GM21390 (cell line): ENCODE measurements around the gene TTC39C.
"Not testable (repeated sequence)": the region's sequence is repeated elsewhere in the genome, so short reads cannot be mapped to it uniquely, and the experiment has no call there.

Source experiments
- ATAC-seq: cut with Tn5 transposase; IDR thresholded peaks from one replicate; pipeline ENCODE4 v1.9.1; 2021; ENCODE audit not compliant: unreplicated experiment

The TTC39C gene

GRCh38 chr18:24118750-24119577 lies 104.4 kb downstream of the TTC39C start:
- ATAC-seq, result no peak

GRCh38 chr18:24120676-24121075 lies 106.1 kb downstream of the TTC39C start:
- no peak for ATAC-seq

DNA sequence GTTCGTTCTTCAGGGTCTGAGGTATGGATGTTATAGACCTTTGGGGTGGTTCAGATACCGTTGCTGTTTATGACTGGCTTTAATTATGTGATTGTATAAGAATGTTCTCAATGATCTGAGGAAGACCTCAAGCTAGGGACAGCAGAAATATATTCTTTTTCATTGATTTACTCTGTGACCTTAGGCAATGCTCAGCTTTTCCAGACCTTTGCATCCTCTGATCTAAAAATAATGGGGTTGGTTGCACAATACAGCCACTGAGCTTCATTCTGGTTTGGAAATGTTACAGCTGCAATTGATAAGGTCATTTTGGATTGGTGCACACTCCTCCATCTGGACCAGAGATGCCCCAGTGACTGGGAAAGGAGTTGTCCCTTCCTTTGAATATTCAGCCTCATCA lies 107.1 kb downstream of the TTC39C start:
- no peak for ATAC-seq

GRCh38 chr18:24126155-24126961 lies 111.8 kb downstream of the TTC39C start:
- ATAC-seq, result no peak

GRCh38 chr18:24127735-24128134 lies 113.2 kb downstream of the TTC39C start:
- no peak for ATAC-seq

- no peak for ATAC-seq
Measured at GRCh38 chr18:24128700-24129099, 114.1 kb downstream of the TTC39C start.

DNA sequence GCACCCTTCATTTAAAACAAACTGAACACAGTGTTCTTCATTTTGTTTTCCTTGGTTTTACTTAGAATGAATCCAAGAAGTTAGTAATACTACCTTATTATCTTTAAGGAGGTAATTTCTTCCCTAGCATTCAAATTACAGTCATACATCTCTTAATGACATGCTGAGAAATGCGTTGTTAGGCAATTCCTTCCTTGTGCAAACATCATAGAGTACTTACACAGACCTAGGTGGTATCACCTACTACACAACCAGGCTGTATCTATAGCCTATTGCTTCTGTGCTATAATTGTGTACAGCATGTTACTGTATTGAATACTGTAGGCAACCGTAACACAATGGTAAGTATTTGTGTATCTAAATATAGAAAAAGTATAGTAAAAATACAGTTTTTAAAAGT lies 115.9 kb downstream of the TTC39C start:
- no peak for ATAC-seq

DNA sequence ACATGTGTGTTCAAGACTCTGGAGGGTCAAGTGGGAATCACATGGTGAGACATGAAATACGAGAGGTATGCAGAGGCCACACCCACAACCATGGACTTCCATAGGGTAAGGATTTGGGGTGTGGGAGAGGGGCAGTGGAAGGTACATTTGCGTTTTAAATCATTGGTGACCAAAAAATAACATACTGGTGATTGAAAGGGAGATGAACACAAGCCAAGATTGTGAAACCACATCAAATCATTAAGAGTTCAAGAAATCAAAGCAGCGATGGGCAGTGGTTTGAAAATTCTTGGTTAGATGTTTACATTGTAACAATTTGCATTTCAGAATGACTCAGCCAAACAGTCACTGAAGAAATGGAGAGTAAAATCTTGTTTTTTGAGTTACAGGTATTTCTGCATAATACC lies 122.4 kb downstream of the TTC39C start:
- ATAC-seq, result no peak

- peak; percentile 31 for ATAC-seq
Measured at GRCh38 chr18:24138409-24138788, 123.8 kb downstream of the TTC39C start.

DNA sequence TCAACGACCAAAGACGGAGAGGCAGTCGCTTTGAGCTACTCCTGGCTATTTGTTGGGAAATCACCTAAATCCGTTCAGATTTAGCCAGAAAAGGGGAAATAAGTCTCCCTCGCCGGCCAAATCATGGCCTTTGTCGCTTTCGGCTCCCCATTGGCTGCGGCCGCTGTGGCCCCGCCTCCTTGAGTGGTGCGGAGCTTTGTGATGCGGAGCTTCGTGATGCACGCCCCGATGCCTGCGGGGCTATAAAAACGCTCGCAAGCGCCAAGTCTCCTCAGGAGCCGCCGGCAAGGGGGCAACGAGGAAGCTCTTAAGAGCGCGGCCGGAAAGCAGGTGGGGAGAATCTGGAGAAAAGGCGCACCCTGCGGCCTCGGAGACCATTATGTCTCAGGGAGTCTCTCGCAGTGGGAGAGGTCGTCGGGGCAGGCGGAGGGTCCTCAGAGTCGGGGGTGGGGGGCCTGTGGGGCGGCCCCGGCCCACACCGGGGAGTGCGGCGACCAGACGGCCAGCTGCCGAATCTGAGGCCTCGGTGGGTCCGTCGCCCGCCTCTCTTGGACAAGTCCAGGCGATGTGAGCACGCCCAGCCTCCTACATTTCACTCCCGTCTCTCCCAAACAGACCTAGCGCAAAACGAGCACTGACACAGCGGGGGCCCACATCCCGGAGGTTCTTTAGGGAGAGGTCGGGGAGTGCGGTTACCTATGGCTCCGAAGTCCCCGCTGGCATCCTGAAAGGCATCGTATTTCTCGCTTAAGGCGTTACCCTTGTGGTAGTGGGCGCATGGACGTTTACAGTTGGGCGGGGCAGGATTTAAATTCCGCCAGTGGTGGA lies 124.4 kb downstream of the TTC39C start, which contains the start of gene CABYR:
CABYR (plus strand) TSS at position 274 of the 828 bp plus-strand sequence. CDS start 4,053 bp downstream, outside the sequence.
- ATAC-seq, result peak; percentile 95

GRCh38 chr18:24140697-24141096 lies 126.1 kb downstream of the TTC39C start:
- ATAC-seq, result no peak

- no peak for ATAC-seq
Measured at GRCh38 chr18:24142376-24142775, 127.8 kb downstream of the TTC39C start.

- ATAC-seq, result not testable (repeated sequence)
Measured at GRCh38 chr18:24149591-24149990, 135.0 kb downstream of the TTC39C start.

GRCh38 chr18:24153397-24153796 lies 138.8 kb downstream of the TTC39C start:
- ATAC-seq, result no peak

DNA sequence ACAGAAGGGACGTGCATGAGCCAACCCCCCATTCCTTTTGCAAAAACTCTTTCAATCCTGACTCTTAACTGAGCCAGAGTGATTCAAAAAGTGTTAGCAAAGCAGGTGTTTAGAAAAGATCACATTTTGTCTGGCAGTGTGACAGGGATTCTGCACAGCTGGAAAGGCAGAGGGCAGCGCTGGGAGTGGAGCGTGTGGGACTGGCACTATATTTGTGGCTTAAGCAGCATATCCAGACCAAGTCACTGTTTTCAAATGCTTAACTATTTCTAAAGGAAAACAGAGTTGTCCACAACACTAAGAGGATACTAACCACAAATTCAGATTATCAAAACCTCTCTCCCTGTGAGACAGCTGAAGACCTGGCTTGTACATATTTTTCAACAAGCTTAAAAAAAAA lies 143.3 kb downstream of the TTC39C start:
- no peak for ATAC-seq

- ATAC-seq, result no peak
Measured at GRCh38 chr18:24160086-24160485, 145.5 kb downstream of the TTC39C start.

- ATAC-seq, result no peak
Measured at GRCh38 chr18:24161304-24161703, 146.8 kb downstream of the TTC39C start.

- ATAC-seq, result no peak
Measured at GRCh38 chr18:24168496-24168895, 153.9 kb downstream of the TTC39C start.

GRCh38 chr18:24170360-24170759 lies 155.8 kb downstream of the TTC39C start:
- no peak for ATAC-seq

GRCh38 chr18:24173997-24174396 lies 159.4 kb downstream of the TTC39C start:
- no peak for ATAC-seq
